Natural killer cell (primary cell): ENCODE measurements around the gene C1QTNF7. TPM values are rescaled to one million over a fixed set of nuclear protein-coding genes. Genes with fewer than 3 reads are reported as not detected.

Experiments
- ATAC-seq, 3 donors: fragments of 150-1000 bp in 2 of 3; fragments of 200-7000 bp in 1 of 3; cut with Tn5 transposase; 1 replicate in 1 of 3; 2 replicates in 2 of 3; pipeline ENCODE4 v1.10.0; 2021; ENCODE audit warnings: mild to moderate bottlenecking in 2 of 3, moderate library complexity in 2 of 3
- DNase-seq, 2 donors: peaks; one replicate each; pipeline versions ENCODE4 v3.0.0 to v3.0.0-alpha.2; 2013 to 2021; ENCODE audit warnings: mixed read lengths in 1 of 2
- H3K27ac ChIP-seq: one replicate; pipeline ENCODE4 v1.5.1; 2013; ENCODE audit warnings: mild to moderate bottlenecking, low read length
- H3K27me3 ChIP-seq: one replicate; pipeline ENCODE4 v1.6.1; 2013; ENCODE audit warnings: low read length; ENCODE audit not compliant: control insufficient read depth, insufficient read depth
- H3K36me3 ChIP-seq: one replicate; pipeline ENCODE4 v1.6.1; 2013; ENCODE audit warnings: low read length; ENCODE audit not compliant: control insufficient read depth, insufficient read depth
- H3K4me1 ChIP-seq: one replicate; pipeline ENCODE4 v1.6.1; 2013; ENCODE audit warnings: low read length; ENCODE audit not compliant: control insufficient read depth, insufficient read depth
- H3K4me3 ChIP-seq: one replicate; pipeline ENCODE4 v1.5.1; 2013; ENCODE audit warnings: low read length
- H3K9me3 ChIP-seq: one replicate; pipeline ENCODE4 v1.6.1; 2013; ENCODE audit warnings: low read length; ENCODE audit not compliant: control insufficient read depth, insufficient read depth
- H3K27ac Mint-ChIP-seq, 2 donors: one replicate each; pipeline ENCODE4 v1.8.0; 2022; ENCODE audit warnings: mild to moderate bottlenecking in 2 of 2, mixed read lengths in 2 of 2, moderate library complexity in 1 of 2
- H3K27me3 Mint-ChIP-seq, 2 donors: one replicate each; pipeline ENCODE4 v1.8.0; 2022; ENCODE audit warnings: low read depth in 2 of 2, mixed read lengths in 2 of 2
- H3K36me3 Mint-ChIP-seq: one replicate; pipeline ENCODE4 v1.8.0; 2022; ENCODE audit warnings: mixed read lengths
- H3K4me1 Mint-ChIP-seq, 2 donors: one replicate each; pipeline ENCODE4 v1.8.0; 2022; ENCODE audit warnings: mixed read lengths in 2 of 2
- H3K4me3 Mint-ChIP-seq: one replicate; pipeline ENCODE4 v1.8.0; 2022; ENCODE audit warnings: mild to moderate bottlenecking, moderate library complexity, mixed read lengths
- H3K9me3 Mint-ChIP-seq, 2 donors: one replicate each; pipeline ENCODE4 v1.8.0; 2022; ENCODE audit warnings: mixed read lengths in 2 of 2
- CTCF ChIP-seq: fragments of 200-600 bp; IDR thresholded peaks from one replicate; pipeline ENCODE4 v1.8.0; 2022; ENCODE audit warnings: antibody characterized with exemption
- WGBS: methylation state at CpG from one replicate; pipeline ENCODE4 v1.1.7; 2013; ENCODE audit warnings: missing lambda C conversion rate; ENCODE audit not compliant: insufficient coverage; 5-methylcytosine and 5-hydroxymethylcytosine counted together
- intact Hi-C: fragments of 100-400 bp; cut with micrococcal nuclease; formaldehyde crosslinking; loops from one replicate; pipeline ENCODE4 v1.14.2; 2022
- total RNA-seq, 4 donors: library from RNA; stranded (reverse); fragments of 120-200 nt in 1 of 4; gene quantifications; one replicate each; pipeline versions ENCODE4 v1.2.3 to v1.2.4, GENCODE V29; 2013 to 2022

C1QTNF7 gene
- total RNA-seq, 3 donors from 2014 or later (not counting 1 experiment from before 2014, with no cell fraction given), result not detected

DNA sequence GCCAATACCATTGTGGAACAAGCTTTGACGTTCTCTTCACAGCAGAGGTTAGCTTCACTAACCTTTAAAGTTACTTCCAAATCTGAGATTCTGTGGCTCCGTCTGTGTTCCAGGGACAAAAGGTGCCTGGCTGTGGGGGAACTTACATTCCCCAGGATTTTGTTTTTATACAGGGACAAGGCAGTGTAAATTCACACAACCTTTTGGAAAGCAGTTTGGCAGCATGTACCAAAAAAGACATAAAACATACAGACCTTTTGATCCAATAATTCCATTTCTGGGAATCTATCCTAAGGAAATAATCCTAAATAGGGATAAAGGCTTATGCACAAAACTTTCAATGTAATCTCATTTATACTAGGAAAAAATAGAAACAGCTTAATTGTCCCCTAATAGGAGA lies 8.9 kb upstream of the C1QTNF7 start:
- DNase-seq (no peak), ATAC-seq (no peak)
- intact Hi-C loops, result no loop called here
- TF ChIP-seq CTCF, result no peak
- Mint-ChIP-seq H3K9me3 (no peaks in the 10 kb centered on the region), H3K4me3 (no peak overlapping the region), H3K27me3 (peaks cover 0 to 5% of the 10 kb centered on the region in 2 donors), H3K27ac (no peak overlapping the region), H3K4me1 (peaks cover 6% of the 10 kb centered on the region in 2 donors), H3K36me3 (no peaks in the 10 kb centered on the region)
- no peaks in the 10 kb centered on the region for H3K27me3 ChIP-seq
- no peak overlapping the region for H3K27ac ChIP-seq
- H3K9me3 ChIP-seq, result no peaks in the 10 kb centered on the region
- no peaks in the 10 kb centered on the region for H3K36me3 ChIP-seq
- no peak overlapping the region for H3K4me3 ChIP-seq
- WGBS, result 97% methylated on average over 2 of the region's 2 CpGs
- no peaks in the 10 kb centered on the region for H3K4me1 ChIP-seq

GRCh38 chr4:15420642-15421041 lies 7.2 kb upstream of the C1QTNF7 start:
- DNase-seq (no peak), ATAC-seq (no peak)
- Mint-ChIP-seq H3K27ac (no peak overlapping the region), H3K4me1 (peaks cover 0 to 7% of the 10 kb centered on the region in 2 donors), H3K27me3 (peaks cover 0 to 12% of the 10 kb centered on the region in 2 donors), H3K36me3 (no peaks in the 10 kb centered on the region), H3K4me3 (no peak overlapping the region), H3K9me3 (no peaks in the 10 kb centered on the region)
- H3K4me3 ChIP-seq, result no peak overlapping the region
- H3K36me3 ChIP-seq, result no peaks in the 10 kb centered on the region
- H3K27me3 ChIP-seq, result no peaks in the 10 kb centered on the region
- intact Hi-C loops, result no loop called here
- H3K4me1 ChIP-seq, result no peaks in the 10 kb centered on the region
- 100% methylated on average over 2 of the region's 2 CpGs for WGBS
- H3K27ac ChIP-seq, result no peak overlapping the region
- no peaks in the 10 kb centered on the region for H3K9me3 ChIP-seq
- TF ChIP-seq CTCF, result no peak

GRCh38 chr4:15423285-15423711 lies 4.5 kb upstream of the C1QTNF7 start:
- Histone ChIP-seq H3K36me3 (no peaks in the 10 kb centered on the region), H3K4me3 (no peak overlapping the region), H3K27ac (no peak overlapping the region), H3K9me3 (no peaks in the 10 kb centered on the region), H3K27me3 (no peaks in the 10 kb centered on the region), H3K4me1 (no peaks in the 10 kb centered on the region)
- H3K36me3 Mint-ChIP-seq, result no peaks in the 10 kb centered on the region
- WGBS, result 84% methylated on average over 5 of the region's 5 CpGs
- H3K4me1 Mint-ChIP-seq, result peaks cover 0 to 7% of the 10 kb centered on the region in 2 donors
- TF ChIP-seq CTCF, result no peak
- no peaks in the 10 kb centered on the region for H3K9me3 Mint-ChIP-seq
- H3K4me3 Mint-ChIP-seq, result no peak overlapping the region
- no peak overlapping the region for H3K27ac Mint-ChIP-seq
- peaks cover 0 to 12% of the 10 kb centered on the region in 2 donors for H3K27me3 Mint-ChIP-seq
- no peak for ATAC-seq
- no peak for DNase-seq
- intact Hi-C loops, result no loop called here

DNA sequence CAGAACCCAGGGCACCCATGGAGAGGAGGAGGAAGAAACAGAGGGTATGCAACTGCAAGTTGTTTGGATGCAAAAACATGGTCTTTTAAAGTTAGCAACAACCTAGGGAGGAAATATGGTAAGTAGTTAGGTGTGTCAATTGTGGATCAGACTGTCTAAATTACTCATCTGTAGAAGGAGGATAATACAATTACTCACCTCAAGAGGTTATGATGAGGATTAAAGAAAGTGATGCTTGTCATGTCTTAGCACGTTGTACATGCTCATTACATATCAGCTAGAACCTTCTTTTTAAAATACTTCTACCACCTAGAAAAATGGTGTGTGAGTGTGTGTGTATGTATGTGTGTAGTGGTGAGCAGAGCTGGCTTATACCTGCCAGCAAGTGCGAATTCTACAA lies 2.3 kb upstream of the C1QTNF7 start:
- Histone ChIP-seq H3K27ac (no peak overlapping the region), H3K4me1 (no peaks in the 10 kb centered on the region), H3K4me3 (no peak overlapping the region), H3K36me3 (no peaks in the 10 kb centered on the region), H3K27me3 (no peaks in the 10 kb centered on the region), H3K9me3 (no peaks in the 10 kb centered on the region)
- H3K9me3 Mint-ChIP-seq, result no peaks in the 10 kb centered on the region
- no peaks in the 10 kb centered on the region for H3K36me3 Mint-ChIP-seq
- intact Hi-C loops, result no loop called here
- whole genome bisulfite sequencing, result 100% methylated on average over 1 of the region's 2 CpGs
- H3K4me1 Mint-ChIP-seq, result peaks cover 0 to 7% of the 10 kb centered on the region in 2 donors
- DNase-seq (no peak), ATAC-seq (no peak)
- H3K27ac Mint-ChIP-seq, result no peak overlapping the region
- no peak for TF ChIP-seq CTCF
- peaks cover 0 to 9% of the 10 kb centered on the region in 2 donors for H3K27me3 Mint-ChIP-seq
- H3K4me3 Mint-ChIP-seq, result no peak overlapping the region
